ENCODE data around the gene DOC2B.
"Not testable (repeated sequence)": the region's sequence is repeated elsewhere in the genome, so short reads cannot be mapped to it uniquely, and the experiment has no call there.

Gene DOC2B

GRCh38 chr17:181245-182049 lies at the start of gene DOC2B:
TSS of gene DOC2B (minus strand) at chr17:181650. CDS start at chr17:181479, 171 bp downstream.
- DNase-seq: no peak

GRCh38 chr17:230395-230770 lies 48.9 kb upstream of the DOC2B start:
- no peak for DNase-seq

GRCh38 chr17:229709-230394 lies 48.4 kb upstream of the DOC2B start:
- DNase-seq: no peak

- no peak for DNase-seq
Observed at GRCh38 chr17:228951-229708, 47.7 kb upstream of the DOC2B start.

GRCh38 chr17:227946-228615 lies 46.6 kb upstream of the DOC2B start:
- no peak for DNase-seq

GRCh38 chr17:227078-227945 lies 45.9 kb upstream of the DOC2B start:
- DNase-seq: no peak

- DNase-seq: no peak
Observed at GRCh38 chr17:226108-227077, 44.9 kb upstream of the DOC2B start.

GRCh38 chr17:225551-225950 lies 44.1 kb upstream of the DOC2B start:
- DNase-seq: no peak

- DNase-seq: not testable (repeated sequence)
Observed at GRCh38 chr17:224576-224975, 43.1 kb upstream of the DOC2B start.

GRCh38 chr17:223723-224471 lies 42.4 kb upstream of the DOC2B start:
- DNase-seq: no peak

GRCh38 chr17:222172-222571 lies 40.7 kb upstream of the DOC2B start:
- no peak for DNase-seq

- no peak for DNase-seq
Observed at GRCh38 chr17:219696-220095, 38.2 kb upstream of the DOC2B start.

- no peak for DNase-seq
Observed at GRCh38 chr17:218432-219110, 37.1 kb upstream of the DOC2B start.

GRCh38 chr17:216625-217024 lies 35.2 kb upstream of the DOC2B start:
- DNase-seq: no peak

- not testable (repeated sequence) for DNase-seq
Observed at GRCh38 chr17:215563-216478, 34.4 kb upstream of the DOC2B start.

GRCh38 chr17:214881-215331 lies 33.5 kb upstream of the DOC2B start:
- no peak for DNase-seq

GRCh38 chr17:213286-214105 lies 32.0 kb upstream of the DOC2B start:
- DNase-seq: no peak
